ENCODE data around the gene FAM111A. TPM values are rescaled to one million over a fixed set of nuclear protein-coding genes. Genes with fewer than 3 reads are reported as not detected.

FAM111A gene
- total and polyA plus RNA-seq, 10 donors = 28.3 to 130 (median 63.4) TPM

GRCh38 chr11:59187587-59187986 is 44.9 kb downstream of the FAM111A start:
- no peaks in the 10 kb centered on the region for H3K27me3 ChIP-seq (replicated peaks in 1 of 7)
- peaks cover 10 to 73% (median 43%) of the 10 kb centered on the region in 6 donors for H3K4me1 ChIP-seq
- H3K4me3 ChIP-seq = no peak overlapping the region
- H3K27ac ChIP-seq = peak overlapping the region in 5 of 8 donors; percentile 4 to 56 (median 33)
- no peak for DNase-seq
- TF ChIP-seq POLR2A (IDR thresholded peaks at IDR 0.05) (no peak), POLR2AphosphoS5 (IDR thresholded peaks at IDR 0.05) (peak; percentile 59 to 78 (median 76))
- intact Hi-C loops (cut with DNase I; ENCODE audit: low total_unique reads) = no loop called here
- 75 to 86% (median 80%) methylated on average over 6 of the region's 6 CpGs for WGBS, 5 donors
- H3K9me3 ChIP-seq = no peaks in the 10 kb centered on the region
- H3K36me3 ChIP-seq = peaks cover 0 to 66% (median 16%) of the 10 kb centered on the region in 6 donors

- 82 to 96% (median 90%) methylated on average over 4 of the region's 4 CpGs for WGBS, 5 donors
- Histone ChIP-seq H3K36me3 (peaks cover 0 to 66% (median 16%) of the 10 kb centered on the region in 6 donors), H3K27me3 (replicated peaks in 1 of 7) (no peaks in the 10 kb centered on the region), H3K27ac (peak overlapping the region in 1 of 8 donors; percentile 16), H3K9me3 (no peaks in the 10 kb centered on the region), H3K4me3 (no peak overlapping the region), H3K4me1 (peaks cover 10 to 69% (median 43%) of the 10 kb centered on the region in 6 donors)
- DNase-seq = no peak
- TF ChIP-seq POLR2A (IDR thresholded peaks at IDR 0.05) = no peak
- no peak for TF ChIP-seq CTCF (IDR thresholded peaks at IDR 0.05 in 8 of 11, conservative IDR thresholded peaks at IDR 0.05 in 3 of 11)
- no peak for TF ChIP-seq POLR2AphosphoS5 (IDR thresholded peaks at IDR 0.05)
- intact Hi-C loops (cut with DNase I; ENCODE audit: low total_unique reads) = no loop called here
Measured at GRCh38 chr11:59188954-59189353, 46.3 kb downstream of the FAM111A start.

- 30 to 62% (median 34%) methylated on average over 4 of the region's 4 CpGs for WGBS, 5 donors
- no peak for DNase-seq
- no peak for TF ChIP-seq CTCF (IDR thresholded peaks at IDR 0.05 in 8 of 11, conservative IDR thresholded peaks at IDR 0.05 in 3 of 11)
- TF ChIP-seq POLR2A (IDR thresholded peaks at IDR 0.05) = no peak
- Histone ChIP-seq H3K4me3 (no peak overlapping the region), H3K27ac (peak overlapping the region in 3 of 8 donors; percentile 11 to 20 (median 16)), H3K9me3 (no peaks in the 10 kb centered on the region), H3K27me3 (replicated peaks in 1 of 7) (no peaks in the 10 kb centered on the region), H3K36me3 (peaks cover 0 to 68% (median 16%) of the 10 kb centered on the region in 6 donors), H3K4me1 (peaks cover 10 to 61% (median 37%) of the 10 kb centered on the region in 6 donors)
- intact Hi-C loops (cut with DNase I; ENCODE audit: low total_unique reads) = no loop called here
Measured at GRCh38 chr11:59189986-59190385, 47.3 kb downstream of the FAM111A start.

- Histone ChIP-seq H3K9me3 (no peaks in the 10 kb centered on the region), H3K27me3 (replicated peaks in 1 of 7) (no peaks in the 10 kb centered on the region), H3K27ac (peak overlapping the region in 1 of 8 donors; percentile 16), H3K36me3 (peaks cover 0 to 79% (median 16%) of the 10 kb centered on the region in 6 donors), H3K4me3 (no peak overlapping the region), H3K4me1 (peaks cover 12 to 56% (median 33%) of the 10 kb centered on the region in 6 donors)
- no peak for DNase-seq
- intact Hi-C loops (cut with DNase I; ENCODE audit: low total_unique reads) = no loop called here
- TF ChIP-seq CTCF (IDR thresholded peaks at IDR 0.05 in 8 of 11, conservative IDR thresholded peaks at IDR 0.05 in 3 of 11) = no peak
- TF ChIP-seq POLR2AphosphoS5 (IDR thresholded peaks at IDR 0.05) = peak in 1 of 3 donors; percentile 6
- WGBS, 5 donors = 58 to 73% (median 61%) methylated on average over 4 of the region's 4 CpGs
Measured at GRCh38 chr11:59191095-59191494, 48.4 kb downstream of the FAM111A start.
